Ovary (tissue), 10 donors: ENCODE results near the gene FBXO7. TPM values are rescaled to one million over a fixed set of nuclear protein-coding genes. Genes with fewer than 3 reads are reported as not detected.
A peak's percentile ranks its signal among the peaks of the same experiment; 100 is the strongest.

Source experiments
- DNase-seq, 5 donors: peaks; one replicate each; pipeline ENCODE4 v3.0.0-alpha.2; 2019 to 2020
- H3K27ac ChIP-seq, 2 donors: fragments of 200-600 bp; one replicate each; pipeline versions ENCODE4 v1.5.1 to v1.8.0; 2019 to 2022
- H3K27me3 ChIP-seq: fragments of 200-600 bp; one replicate; pipeline ENCODE4 v1.8.0; 2022
- H3K36me3 ChIP-seq: fragments of 200-600 bp; sonication (generic); one replicate; pipeline ENCODE4 v1.5.1; 2019
- H3K4me1 ChIP-seq: one replicate; pipeline ENCODE4 v1.8.1; 2013; ENCODE audit warnings: mild to moderate bottlenecking, moderate library complexity; ENCODE audit not compliant: insufficient read depth
- H3K4me3 ChIP-seq: fragments of 200-600 bp; sonication (generic); one replicate; pipeline ENCODE4 v1.5.1; 2017
- H3K9me3 ChIP-seq, 2 donors: fragments of 200-600 bp in 1 of 2; sonication (generic) in 1 of 2; one replicate each; pipeline versions ENCODE4 v1.5.1 to v1.8.1; 2013 to 2019; ENCODE audit warnings: mild to moderate bottlenecking in 1 of 2, moderate library complexity in 1 of 2
- EP300 ChIP-seq: sonication (generic); formaldehyde crosslinking; IDR thresholded peaks from one replicate; pipeline ENCODE4 v1.6.1; 2017; ENCODE audit warnings: antibody characterized with exemption
- POLR2A ChIP-seq: fragments of 450-650 bp; IDR thresholded peaks from one replicate; pipeline ENCODE4 v1.6.1; 2017; ENCODE audit warnings: antibody characterized with exemption, mild to moderate bottlenecking, moderate library complexity
- WGBS, 3 donors: extraction: QIAGEN DNeasy Blood & Tissue Kit in 1 of 3; methylation state at CpG; one replicate each; pipeline versions ENCODE4 v1.1.5 to v1.1.7; 2013 to 2017; 5-methylcytosine and 5-hydroxymethylcytosine counted together
- intact Hi-C, 4 donors: fragments of 100-400 bp; cut with DNase I; formaldehyde crosslinking; loops; one replicate each; pipeline versions ENCODE4 v1.11.0 to v1.15.1; 2022 to 2023
- long read RNA-seq, 3 donors: library from polyadenylated mRNA in 2 of 3; unstranded in 2 of 3; transcript quantifications; one replicate each; pipeline ENCODE4 v2.0.0 and lab custom pipeline, GENCODE V29; 2021 to 2026
- polyA plus RNA-seq, 2 donors: library from polyadenylated mRNA; stranded (reverse); fragments of 200-250 nt in 1 of 2; fragments of 350-450 nt in 1 of 2; fragmentation: Illumina TruSeq in 1 of 2; extraction: RNeasy Lipid Tissue Mini Kit (QIAGEN cat#74804) in 1 of 2; gene quantifications; one replicate each; pipeline ENCODE4 v1.2.3, GENCODE V29; 2013 to 2014
- total RNA-seq, 7 donors: library from RNA; depleted of rRNA in 2 of 7; stranded (reverse); fragments of >200 nt in 2 of 7; fragmentation: NEBNext Ultra II Directional in 3 of 7; extraction: Animal tissue kit (Norgen Biotek cat#: 25700) in 3 of 7; gene quantifications; one replicate each; pipeline versions ENCODE4 v1.1.0 to v1.2.4, GENCODE V29; 2016 to 2023
- TF ChIP-seq, protein P1 (sequence below), 3 donors: fragments of 450-650 bp in 2 of 3; fragments of 200-600 bp in 1 of 3; IDR thresholded peaks; one replicate each; pipeline versions ENCODE4 v1.5.1 to v1.8.0; 2016 to 2022; ENCODE audit warnings: antibody characterized with exemption in 3 of 3, mild to moderate bottlenecking in 1 of 3
- donor health status: DM: no; HTN: no; CAD: no; lungs with moderate emphysema.
- donor health status: DM: no; HTN: no; CAD: no.
- donor health status: Bipolar disorder and iron deficiency.
- donor health status: DM: yes; HTN: yes; CAD: no.
- donor health status: DM: no; HTN: no; CAD: no.
- donor health status: DM: yes; HTN: yes; CAD: no.

The FBXO7 gene
- 10 to 100 TPM; 70.7 to 94.1 (median 85.6) TPM for total RNA-seq
- 100 to 1,000 TPM in 1 of 2 donors, 10 to 100 TPM in 1; 69.7 to 151 TPM for polyA plus RNA-seq
- long read RNA-seq, donor 1, transcript FBXO7-204 (9 exons, 1,921 nt), result minor isoform, 110 of 913 reads
- long read RNA-seq, donor 1, transcript FBXO7-206 (9 exons, 1,535 nt), result minor isoform, 31 of 913 reads
- long read RNA-seq, donor 1, transcript FBXO7-201 (9 exons, 2,195 nt), result major isoform, 546 of 913 reads
- long read RNA-seq, donor 1, transcript FBXO7-202 (9 exons, 1,888 nt), result minor isoform, 145 of 913 reads
- long read RNA-seq, donor 1, partial matches to known transcripts, result 19 of 913 reads
- long read RNA-seq, donor 1, other reads (novel, unspliced or antisense), result 39 of 913 reads
- long read RNA-seq, donor 2, transcript FBXO7-201 (9 exons, 2,195 nt), result major isoform, 55 of 85 reads
- long read RNA-seq, donor 2, partial matches to known transcripts, result 23 of 85 reads
- long read RNA-seq, donor 2, other reads (novel, unspliced or antisense), result 0 of 85 reads
- long read RNA-seq, donor 3, full-length matches to known transcripts, result 184 of 199 reads
- long read RNA-seq, donor 3, partial matches to known transcripts, result 7 of 199 reads
- long read RNA-seq, donor 3, other reads (novel, unspliced or antisense), result 8 of 199 reads

DNA sequence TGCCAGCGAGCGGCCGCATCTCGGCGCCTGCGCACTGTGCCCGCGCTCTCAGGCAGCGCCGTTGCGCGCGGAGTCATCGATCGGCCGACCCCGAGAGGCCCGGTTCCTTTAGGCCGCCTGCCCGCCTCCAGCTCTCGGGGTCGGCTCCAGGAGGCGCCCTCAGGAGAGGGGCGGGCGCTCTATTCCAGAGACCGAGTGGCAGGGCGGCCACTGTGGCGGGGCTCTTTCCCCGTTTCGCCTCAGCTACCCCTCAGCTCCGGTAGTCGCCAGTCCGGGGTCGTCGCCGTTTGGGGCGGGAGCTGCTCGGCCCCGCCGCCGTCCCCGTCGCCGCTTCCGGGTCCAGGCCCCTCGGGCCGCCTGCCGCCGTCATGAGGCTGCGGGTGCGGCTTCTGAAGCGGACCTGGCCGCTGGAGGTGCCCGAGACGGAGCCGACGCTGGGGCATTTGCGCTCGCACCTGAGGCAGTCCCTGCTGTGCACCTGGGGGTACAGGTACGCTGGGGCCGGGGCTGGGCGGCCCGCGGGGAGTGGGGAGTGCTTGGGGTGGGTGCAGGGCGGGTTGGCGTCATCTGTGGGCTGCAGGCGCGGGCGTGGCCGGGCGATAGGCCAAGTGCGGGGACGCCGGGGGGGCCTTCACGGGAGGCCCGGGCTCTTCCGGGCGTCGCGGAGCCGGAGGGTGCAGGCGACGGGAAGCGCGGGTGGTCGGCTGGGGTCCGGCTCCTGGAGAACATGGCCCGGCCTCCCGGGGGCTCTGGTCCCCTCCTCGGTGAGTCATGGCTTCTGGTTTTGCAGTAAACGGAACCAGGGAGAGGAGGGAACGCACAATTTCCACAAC, at the start of gene FBXO7:
Gene FBXO7, plus strand, starts transcription at position 177 of the 833 bp plus-strand sequence. Its CDS starts 192 bp downstream, at position 369.
- peak; percentile 91 to 96 (median 93) for DNase-seq
- Histone ChIP-seq H3K27me3 (no peaks in the 10 kb centered on the region), H3K9me3 (no peaks in the 10 kb centered on the region), H3K27ac (peak within 1 kb of the TSS; percentile 92 to 97), H3K4me1 (peaks cover 7% of the 10 kb centered on the region), H3K36me3 (no peaks in the 10 kb centered on the region), H3K4me3 (peak within 1 kb of the TSS; percentile 59)
- 0% methylated on average over 79 to 92 of the region's 92 CpGs for WGBS, 3 donors
- intact Hi-C loops, result loop anchor here in 1 of 4 donors (10.0 kb wide), 1 partner anchor 740 kb away; no protein-coding TSS in a partner anchor
- TF ChIP-seq POLR2A, result peak; percentile 73
- TF ChIP-seq EP300, result no peak
- TF ChIP-seq, protein P1, sequence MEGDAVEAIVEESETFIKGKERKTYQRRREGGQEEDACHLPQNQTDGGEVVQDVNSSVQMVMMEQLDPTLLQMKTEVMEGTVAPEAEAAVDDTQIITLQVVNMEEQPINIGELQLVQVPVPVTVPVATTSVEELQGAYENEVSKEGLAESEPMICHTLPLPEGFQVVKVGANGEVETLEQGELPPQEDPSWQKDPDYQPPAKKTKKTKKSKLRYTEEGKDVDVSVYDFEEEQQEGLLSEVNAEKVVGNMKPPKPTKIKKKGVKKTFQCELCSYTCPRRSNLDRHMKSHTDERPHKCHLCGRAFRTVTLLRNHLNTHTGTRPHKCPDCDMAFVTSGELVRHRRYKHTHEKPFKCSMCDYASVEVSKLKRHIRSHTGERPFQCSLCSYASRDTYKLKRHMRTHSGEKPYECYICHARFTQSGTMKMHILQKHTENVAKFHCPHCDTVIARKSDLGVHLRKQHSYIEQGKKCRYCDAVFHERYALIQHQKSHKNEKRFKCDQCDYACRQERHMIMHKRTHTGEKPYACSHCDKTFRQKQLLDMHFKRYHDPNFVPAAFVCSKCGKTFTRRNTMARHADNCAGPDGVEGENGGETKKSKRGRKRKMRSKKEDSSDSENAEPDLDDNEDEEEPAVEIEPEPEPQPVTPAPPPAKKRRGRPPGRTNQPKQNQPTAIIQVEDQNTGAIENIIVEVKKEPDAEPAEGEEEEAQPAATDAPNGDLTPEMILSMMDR (IDR thresholded peaks at IDR 0.05), result peak in 2 of 3 donors; percentile 66 to 67

- DNase-seq, result no peak
- Histone ChIP-seq H3K9me3 (no peaks in the 10 kb centered on the region), H3K27me3 (no peaks in the 10 kb centered on the region), H3K36me3 (no peaks in the 10 kb centered on the region), H3K27ac (no peak overlapping the region), H3K4me1 (no peaks in the 10 kb centered on the region), H3K4me3 (no peak overlapping the region)
- TF ChIP-seq EP300 (no peak), POLR2A (no peak)
- TF ChIP-seq, protein P1 (IDR thresholded peaks at IDR 0.05), result no peak
- 64 to 69% (median 66%) methylated on average over 4 of the region's 4 CpGs for WGBS, 3 donors
- intact Hi-C loops, result no loop called here
Observed at GRCh38 chr22:32426881-32427280, 47.7 kb upstream of the FBXO7 start.

- no peaks in the 10 kb centered on the region for H3K36me3 ChIP-seq
- H3K4me3 ChIP-seq, result no peak overlapping the region
- no peaks in the 10 kb centered on the region for H3K4me1 ChIP-seq
- H3K27ac ChIP-seq, result no peak overlapping the region
- H3K27me3 ChIP-seq, result no peaks in the 10 kb centered on the region
- H3K9me3 ChIP-seq, result no peaks in the 10 kb centered on the region
- intact Hi-C loops, result no loop called here
- TF ChIP-seq, protein P1 (IDR thresholded peaks at IDR 0.05), result no peak
- TF ChIP-seq EP300 (no peak), POLR2A (no peak)
- DNase-seq, result no peak
- WGBS, 3 donors, result 72 to 75% (median 72%) methylated on average over 1 of the region's 1 CpG
Observed at GRCh38 chr22:32430352-32430751, 44.3 kb upstream of the FBXO7 start.

- TF ChIP-seq, protein P1 (IDR thresholded peaks at IDR 0.05), result no peak
- TF ChIP-seq EP300 (no peak), POLR2A (no peak)
- H3K36me3 ChIP-seq, result no peaks in the 10 kb centered on the region
- intact Hi-C loops, result no loop called here
- DNase-seq, result no peak
- no peaks in the 10 kb centered on the region for H3K4me1 ChIP-seq
- H3K27ac ChIP-seq, result no peak overlapping the region
- H3K9me3 ChIP-seq, result no peaks in the 10 kb centered on the region
- H3K4me3 ChIP-seq, result no peak overlapping the region
- 30 to 44% (median 40%) methylated on average over 6 of the region's 6 CpGs for WGBS, 3 donors
- no peaks in the 10 kb centered on the region for H3K27me3 ChIP-seq
Observed at GRCh38 chr22:32444068-32444467, 30.5 kb upstream of the FBXO7 start.
